MM.1S (cell line): ENCODE data around the gene EHBP1.

Experiments
- DNase-seq: peaks from one replicate; pipeline ENCODE4 v3.0.0-alpha.2; 2015
- H2AFZ ChIP-seq: fragments of 300-600 bp; sonication (generic); 2 replicates; pipeline ENCODE4 v1.6.0; 2016; ENCODE audit warnings: antibody characterized with exemption, low read length
- H3F3A ChIP-seq: fragments of 300-600 bp; sonication (generic); 2 replicates; pipeline ENCODE4 v1.6.1; 2016; ENCODE audit warnings: mild to moderate bottlenecking, antibody characterized with exemption, low read length, moderate library complexity, mixed read lengths; ENCODE audit not compliant: insufficient read depth
- H3K27ac ChIP-seq: fragments of 300-600 bp; sonication (generic); 2 replicates; pipeline ENCODE4 v1.5.1; 2016; ENCODE audit warnings: mild to moderate bottlenecking, low read length
- H3K27me3 ChIP-seq: fragments of 300-600 bp; sonication (generic); replicated peaks from 2 replicates; pipeline ENCODE4 v1.6.0; 2016; ENCODE audit warnings: low read length; ENCODE audit not compliant: insufficient read depth
- H3K36me3 ChIP-seq: fragments of 300-600 bp; sonication (generic); replicated peaks from 2 replicates; pipeline ENCODE4 v1.6.1; 2016; ENCODE audit warnings: mild to moderate bottlenecking, low read length, mixed read lengths; ENCODE audit not compliant: insufficient read depth
- H3K4me1 ChIP-seq: fragments of 300-600 bp; sonication (generic); 2 replicates; pipeline ENCODE4 v1.6.1; 2016; ENCODE audit warnings: low read length, mixed read lengths
- H3K4me2 ChIP-seq: fragments of 300-600 bp; sonication (generic); 2 replicates; pipeline ENCODE4 v1.6.0; 2016; ENCODE audit warnings: low read depth, low read length
- H3K4me3 ChIP-seq: fragments of 300-600 bp; sonication (generic); 2 replicates; pipeline ENCODE4 v1.5.1; 2016; ENCODE audit warnings: low read length, mixed read lengths
- H3K79me2 ChIP-seq: fragments of 300-600 bp; sonication (generic); 2 replicates; pipeline ENCODE4 v1.6.1; 2016; ENCODE audit warnings: mixed run types, low read length, mixed read lengths
- H3K9ac ChIP-seq: fragments of 300-600 bp; sonication (generic); 2 replicates; pipeline ENCODE4 v1.6.1; 2016; ENCODE audit warnings: low read length, mixed read lengths
- H3K9me2 ChIP-seq: fragments of 300-600 bp; sonication (generic); replicated peaks from 2 replicates; pipeline ENCODE4 v1.6.1; 2016; ENCODE audit warnings: mild to moderate bottlenecking, low read length, mixed read lengths; ENCODE audit not compliant: insufficient read depth
- H3K9me3 ChIP-seq: fragments of 300-600 bp; sonication (generic); replicated peaks from 2 replicates; pipeline ENCODE4 v1.6.1; 2016; ENCODE audit warnings: mild to moderate bottlenecking, low read length, mixed read lengths; ENCODE audit not compliant: insufficient read depth
- H4K20me1 ChIP-seq: fragments of 300-600 bp; sonication (generic); 2 replicates; pipeline ENCODE4 v1.6.1; 2016; ENCODE audit warnings: mild to moderate bottlenecking, low read length, moderate library complexity, mixed read lengths; ENCODE audit not compliant: insufficient read depth
- EZH2 ChIP-seq: fragments of 300-600 bp; sonication (generic); optimal IDR thresholded peaks from 2 replicates; pipeline ENCODE3; 2017; ENCODE audit warnings: low read depth, mild to moderate bottlenecking, antibody characterized with exemption, low read length, mixed read lengths
- EZH2phosphoT487 ChIP-seq: fragments of 300-600 bp; sonication (generic); IDR thresholded peaks from 2 replicates; pipeline ENCODE4 v1.6.1; 2018; ENCODE audit warnings: antibody characterized with exemption, low read length
- TF ChIP-seq, protein P1 (sequence below): fragments of 300-600 bp; sonication (generic); IDR thresholded peaks from 2 replicates; pipeline ENCODE4 v1.5.1; 2016; ENCODE audit warnings: antibody characterized with exemption, low read length, mixed read lengths

The EHBP1 gene

DNA sequence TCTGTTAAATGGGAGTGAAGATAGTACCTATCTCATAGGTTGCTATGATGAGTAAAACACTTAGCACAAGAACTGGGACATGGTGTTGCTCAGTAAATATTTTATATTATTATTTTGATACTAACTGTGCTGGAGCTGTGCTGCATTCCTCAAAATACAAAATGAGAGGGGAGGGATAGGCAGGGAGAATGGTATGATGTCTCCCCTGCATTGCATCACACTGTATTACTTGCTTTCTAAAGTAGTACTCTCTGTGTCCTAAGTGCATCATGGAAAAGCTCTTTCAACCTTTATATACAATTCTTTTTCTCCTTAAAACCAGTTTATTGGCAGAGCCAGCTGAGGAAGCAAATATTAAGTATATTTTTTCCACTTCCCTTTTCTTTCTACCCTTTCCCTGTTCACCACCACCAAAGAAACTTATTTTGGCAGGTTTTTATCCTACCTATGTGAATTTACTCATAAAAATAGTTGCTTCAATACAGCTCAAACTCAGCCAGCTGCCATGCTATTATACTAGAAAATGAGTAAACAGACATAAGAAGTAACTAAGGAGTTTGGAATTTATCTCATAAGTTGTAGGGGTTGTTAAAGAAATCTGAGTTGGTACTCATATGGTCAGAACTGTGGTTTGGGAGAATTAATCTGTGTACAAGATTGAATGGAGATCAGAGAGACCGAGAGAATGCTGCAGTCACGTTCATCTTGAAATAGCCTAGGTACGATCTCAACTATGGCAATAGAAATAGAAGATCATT is 60.3 kb downstream of the EHBP1 start:
- H3K27ac ChIP-seq = no peak overlapping the region
- TF ChIP-seq, protein P1, sequence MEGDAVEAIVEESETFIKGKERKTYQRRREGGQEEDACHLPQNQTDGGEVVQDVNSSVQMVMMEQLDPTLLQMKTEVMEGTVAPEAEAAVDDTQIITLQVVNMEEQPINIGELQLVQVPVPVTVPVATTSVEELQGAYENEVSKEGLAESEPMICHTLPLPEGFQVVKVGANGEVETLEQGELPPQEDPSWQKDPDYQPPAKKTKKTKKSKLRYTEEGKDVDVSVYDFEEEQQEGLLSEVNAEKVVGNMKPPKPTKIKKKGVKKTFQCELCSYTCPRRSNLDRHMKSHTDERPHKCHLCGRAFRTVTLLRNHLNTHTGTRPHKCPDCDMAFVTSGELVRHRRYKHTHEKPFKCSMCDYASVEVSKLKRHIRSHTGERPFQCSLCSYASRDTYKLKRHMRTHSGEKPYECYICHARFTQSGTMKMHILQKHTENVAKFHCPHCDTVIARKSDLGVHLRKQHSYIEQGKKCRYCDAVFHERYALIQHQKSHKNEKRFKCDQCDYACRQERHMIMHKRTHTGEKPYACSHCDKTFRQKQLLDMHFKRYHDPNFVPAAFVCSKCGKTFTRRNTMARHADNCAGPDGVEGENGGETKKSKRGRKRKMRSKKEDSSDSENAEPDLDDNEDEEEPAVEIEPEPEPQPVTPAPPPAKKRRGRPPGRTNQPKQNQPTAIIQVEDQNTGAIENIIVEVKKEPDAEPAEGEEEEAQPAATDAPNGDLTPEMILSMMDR = no peak
- no peak for TF ChIP-seq EZH2
- TF ChIP-seq EZH2phosphoT487 = no peak
- no peaks in the 10 kb centered on the region for H3K9me2 ChIP-seq
- no peak overlapping the region for H3K4me2 ChIP-seq
- DNase-seq = no peak
- no peaks in the 10 kb centered on the region for H3K36me3 ChIP-seq
- no peaks in the 10 kb centered on the region for H3K9me3 ChIP-seq
- H3K4me3 ChIP-seq = no peak overlapping the region
- H3K9ac ChIP-seq = no peak overlapping the region
- H3K27me3 ChIP-seq = no peaks in the 10 kb centered on the region
- H3K4me1 ChIP-seq = no peaks in the 10 kb centered on the region
- H4K20me1 ChIP-seq = no peaks in the 10 kb centered on the region
- no peaks in the 10 kb centered on the region for H3K79me2 ChIP-seq
- H2AFZ ChIP-seq = no peak overlapping the region
- H3F3A ChIP-seq = no peaks in the 10 kb centered on the region

DNA sequence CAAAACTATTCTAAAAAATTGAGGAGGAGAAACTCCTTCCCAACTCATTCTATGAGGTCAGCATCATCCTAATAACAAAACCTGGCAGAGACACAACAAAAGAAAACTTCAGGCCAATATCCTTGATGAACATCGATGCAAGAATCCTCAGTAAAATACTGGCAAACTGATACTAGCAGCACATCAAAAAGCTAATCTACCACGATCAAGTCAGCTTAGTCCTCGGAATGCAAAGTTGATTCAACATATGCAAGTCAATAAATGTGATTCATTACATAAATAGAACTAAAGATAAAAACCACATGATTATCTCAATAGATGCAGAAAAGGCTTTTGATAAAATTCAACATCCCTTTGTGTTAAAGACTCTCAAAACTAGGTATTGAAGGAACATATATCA is 63.1 kb downstream of the EHBP1 start:
- DNase-seq = no peak
- Histone ChIP-seq H3K9me3 (no peaks in the 10 kb centered on the region), H3K4me2 (no peak overlapping the region), H4K20me1 (no peaks in the 10 kb centered on the region), H3F3A (no peaks in the 10 kb centered on the region), H3K4me1 (no peaks in the 10 kb centered on the region), H3K36me3 (no peaks in the 10 kb centered on the region), H3K4me3 (no peak overlapping the region), H3K9ac (no peak overlapping the region), H3K27me3 (no peaks in the 10 kb centered on the region), H2AFZ (no peak overlapping the region), H3K79me2 (no peaks in the 10 kb centered on the region), H3K27ac (no peak overlapping the region), H3K9me2 (no peaks in the 10 kb centered on the region)
- TF ChIP-seq, protein P1 = no peak

DNA sequence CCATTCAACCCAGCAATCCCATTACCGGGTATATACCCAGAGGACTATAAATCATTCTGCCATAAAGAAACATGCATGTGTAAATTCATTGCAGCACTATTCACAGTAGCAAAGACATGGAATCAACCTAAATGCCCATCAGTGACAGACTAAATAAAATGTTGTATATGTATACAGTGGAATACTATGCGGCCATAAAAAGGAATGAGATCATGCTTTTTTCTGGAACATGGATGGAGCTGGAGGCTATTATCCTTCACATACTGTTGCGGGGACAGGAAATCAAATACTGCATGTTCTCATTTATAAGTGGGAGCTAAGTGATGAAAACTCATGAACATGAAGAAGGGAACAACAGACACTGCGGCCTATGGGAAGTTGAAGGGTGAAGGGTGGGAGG is 65.1 kb downstream of the EHBP1 start:
- no peak for TF ChIP-seq EZH2phosphoT487
- TF ChIP-seq EZH2 = no peak
- TF ChIP-seq, protein P1 = no peak

More for the DNA sequence above, 65.1 kb downstream of the EHBP1 start:
- no peak for DNase-seq
- Histone ChIP-seq H3K9ac (no peak overlapping the region), H4K20me1 (no peaks in the 10 kb centered on the region), H3K4me2 (no peak overlapping the region), H3K4me1 (no peaks in the 10 kb centered on the region), H3F3A (no peaks in the 10 kb centered on the region), H3K4me3 (no peak overlapping the region), H3K79me2 (no peaks in the 10 kb centered on the region), H2AFZ (no peak overlapping the region), H3K9me3 (no peaks in the 10 kb centered on the region), H3K27me3 (no peaks in the 10 kb centered on the region), H3K27ac (no peak overlapping the region), H3K9me2 (no peaks in the 10 kb centered on the region), H3K36me3 (no peaks in the 10 kb centered on the region)
